WERI-Rb-1 (cell line): ENCODE data around the gene TMPRSS5.

Experiments
- DNase-seq: peaks from one replicate; pipeline ENCODE4 v3.0.0-alpha.2; 2020
- H3K27ac ChIP-seq: fragments of 250-450 bp; sonication (Bioruptor Pico); 2 replicates; pipeline ENCODE4 v1.5.1; 2020; ENCODE audit warnings: mild to moderate bottlenecking, moderate library complexity
- H3K27me3 ChIP-seq: fragments of 250-450 bp; sonication (Bioruptor Pico); 2 replicates; pipeline ENCODE4 v1.5.1; 2021; ENCODE audit warnings: mild to moderate bottlenecking, low read depth, moderate library complexity; ENCODE audit not compliant: insufficient read depth, severe bottlenecking
- H3K36me3 ChIP-seq: fragments of 250-450 bp; sonication (Bioruptor Pico); 2 replicates; pipeline ENCODE4 v1.5.1; 2020; ENCODE audit warnings: mild to moderate bottlenecking, moderate library complexity
- H3K4me3 ChIP-seq: 2 replicates; pipeline ENCODE4 v1.5.1; 2011; ENCODE audit warnings: low read depth, mild to moderate bottlenecking, control low read depth, low read length
- H3K9me3 ChIP-seq: fragments of 250-450 bp; sonication (Bioruptor Pico); 2 replicates; pipeline ENCODE4 v1.5.1; 2021; ENCODE audit warnings: mild to moderate bottlenecking, moderate library complexity; ENCODE audit not compliant: severe bottlenecking
- CTCF ChIP-seq: IDR thresholded peaks from 2 replicates; pipeline ENCODE4 v1.5.1; 2011; ENCODE audit warnings: low read depth, mild to moderate bottlenecking, control low read depth, inconsistent platforms, low read length

TMPRSS5 gene

GRCh38 chr11:113664981-113665710 is 41.0 kb downstream of the TMPRSS5 start:
- TF ChIP-seq CTCF = no peak
- Histone ChIP-seq H3K4me3 (no peak overlapping the region), H3K9me3 (no peaks in the 10 kb centered on the region), H3K27me3 (no peaks in the 10 kb centered on the region), H3K27ac (no peak overlapping the region), H3K36me3 (no peaks in the 10 kb centered on the region)
- no peak for DNase-seq

GRCh38 chr11:113664069-113664980 is 41.8 kb downstream of the TMPRSS5 start:
- no peaks in the 10 kb centered on the region for H3K27me3 ChIP-seq
- no peak for TF ChIP-seq CTCF
- no peaks in the 10 kb centered on the region for H3K9me3 ChIP-seq
- H3K27ac ChIP-seq = no peak overlapping the region
- H3K4me3 ChIP-seq = no peak overlapping the region
- H3K36me3 ChIP-seq = no peaks in the 10 kb centered on the region
- DNase-seq = no peak

GRCh38 chr11:113663567-113663966 is 42.5 kb downstream of the TMPRSS5 start:
- TF ChIP-seq CTCF = no peak
- DNase-seq = no peak

GRCh38 chr11:113655771-113656170 is 50.3 kb downstream of the TMPRSS5 start:
- no peak overlapping the region for H3K27ac ChIP-seq
- no peak for DNase-seq
- no peaks in the 10 kb centered on the region for H3K27me3 ChIP-seq
- no peak for TF ChIP-seq CTCF
- no peak overlapping the region for H3K4me3 ChIP-seq
- H3K36me3 ChIP-seq = no peaks in the 10 kb centered on the region
- no peaks in the 10 kb centered on the region for H3K9me3 ChIP-seq

More at GRCh38 chr11:113663567-113663966, 42.5 kb downstream of the TMPRSS5 start:
- Histone ChIP-seq H3K27ac (no peak overlapping the region), H3K36me3 (no peaks in the 10 kb centered on the region), H3K27me3 (no peaks in the 10 kb centered on the region), H3K4me3 (no peak overlapping the region), H3K9me3 (no peaks in the 10 kb centered on the region)

GRCh38 chr11:113651023-113651422 is 55.1 kb downstream of the TMPRSS5 start:
- H3K27me3 ChIP-seq = no peaks in the 10 kb centered on the region
- H3K9me3 ChIP-seq = no peaks in the 10 kb centered on the region
- H3K36me3 ChIP-seq = no peaks in the 10 kb centered on the region
- H3K4me3 ChIP-seq = no peak overlapping the region
- no peak for DNase-seq
- TF ChIP-seq CTCF = no peak
- no peak overlapping the region for H3K27ac ChIP-seq
